Smooth muscle cell (in vitro differentiated cells): ENCODE measurements around the gene IQCE. TPM values are rescaled to one million over a fixed set of nuclear protein-coding genes. Genes with fewer than 3 reads are reported as not detected.

ENCODE experiments used
- DNase-seq: peaks from one replicate; lab custom pipeline; 2025; ENCODE audit not compliant: unreplicated experiment; lab: John Stamatoyannopoulos, UW
- H2AFZ ChIP-seq: fragments of 200-600 bp; sonication (generic); 2 replicates; pipeline ENCODE4 v1.6.0; 2016; ENCODE audit warnings: antibody characterized with exemption, low read depth, mild to moderate bottlenecking
- H3F3A ChIP-seq: fragments of 200-600 bp; sonication (generic); 2 replicates; pipeline ENCODE4 v1.6.0; 2017; ENCODE audit warnings: antibody characterized with exemption, low read depth
- H3K27ac ChIP-seq: fragments of 200-600 bp; sonication (generic); 2 replicates; pipeline ENCODE4 v1.5.1; 2016; ENCODE audit warnings: low read depth, mild to moderate bottlenecking
- H3K27me3 ChIP-seq: fragments of 200-600 bp; sonication (generic); 2 replicates; pipeline ENCODE4 v1.6.1; 2016; ENCODE audit warnings: low read depth, mild to moderate bottlenecking
- H3K36me3 ChIP-seq: fragments of 200-600 bp; sonication (generic); 2 replicates; pipeline ENCODE4 v1.5.1; 2016; ENCODE audit warnings: low read depth
- H3K4me1 ChIP-seq: fragments of 200-600 bp; sonication (generic); 2 replicates; pipeline ENCODE4 v1.5.1; 2016; ENCODE audit warnings: low read depth
- H3K4me2 ChIP-seq: fragments of 200-600 bp; sonication (generic); 2 replicates; pipeline ENCODE4 v1.6.0; 2016; ENCODE audit warnings: mild to moderate bottlenecking
- H3K4me3 ChIP-seq: fragments of 200-600 bp; sonication (generic); 2 replicates; pipeline ENCODE4 v1.5.1; 2016; ENCODE audit warnings: mild to moderate bottlenecking
- H3K79me2 ChIP-seq: fragments of 200-600 bp; sonication (generic); 2 replicates; pipeline ENCODE4 v1.6.0; 2016; ENCODE audit warnings: low read depth, mild to moderate bottlenecking
- H3K9ac ChIP-seq: fragments of 200-600 bp; sonication (generic); 2 replicates; pipeline ENCODE4 v1.6.0; 2016; ENCODE audit warnings: low read depth
- H3K9me3 ChIP-seq: fragments of 200-600 bp; sonication (generic); replicated peaks from 2 replicates; pipeline ENCODE4 v1.5.1; 2016; ENCODE audit warnings: low read depth
- H4K20me1 ChIP-seq: fragments of 200-600 bp; sonication (generic); 2 replicates; pipeline ENCODE4 v1.6.0; 2016; ENCODE audit warnings: low read depth
- CTCF ChIP-seq: fragments of 200-600 bp; sonication (generic); IDR thresholded peaks from 2 replicates; pipeline ENCODE4 v1.5.1; 2017; ENCODE audit warnings: borderline replicate concordance, mild to moderate bottlenecking, antibody characterized with exemption; ENCODE audit not compliant: insufficient read depth, poor library complexity, severe bottlenecking
- WGBS: methylation state at CpG from one replicate; pipeline ENCODE4 v1.1.7; 2016; ENCODE audit warnings: low lambda C conversion rate; 5-methylcytosine and 5-hydroxymethylcytosine counted together
- polyA plus RNA-seq: library from polyadenylated mRNA; unstranded; fragments of >200 nt; fragmentation: Nextera tagmentation; extraction: Ambion mirVana; gene quantifications from 2 replicates; pipeline ENCODE4 v1.2.1, GENCODE V29; 2016
- total RNA-seq: library from RNA; depleted of rRNA; stranded (reverse); fragments of >200 nt; gene quantifications from 2 replicates; pipeline ENCODE4 v1.2.3, GENCODE V29; 2014

The IQCE gene
- total and polyA plus RNA-seq, 2 experiments from 2014 or later = 5.8 to 12.7 TPM

GRCh38 chr7:2576742-2577491 lies 18.1 kb downstream of the IQCE start:
- no peak overlapping the region for H2AFZ ChIP-seq
- no peaks in the 10 kb centered on the region for H3K9me3 ChIP-seq
- H3K27me3 ChIP-seq = no peaks in the 10 kb centered on the region
- 94% methylated on average over 44 of the region's 56 CpGs for WGBS
- H3K4me2 ChIP-seq = no peak overlapping the region
- no peaks in the 10 kb centered on the region for H3K79me2 ChIP-seq
- no peak overlapping the region for H3K27ac ChIP-seq
- H3K36me3 ChIP-seq = no peaks in the 10 kb centered on the region
- H4K20me1 ChIP-seq = peaks cover 8% of the 10 kb centered on the region
- peaks cover 2% of the 10 kb centered on the region for H3F3A ChIP-seq
- no peak for TF ChIP-seq CTCF
- no peak overlapping the region for H3K9ac ChIP-seq
- no peak overlapping the region for H3K4me3 ChIP-seq
- no peak for DNase-seq
- peaks cover 10% of the 10 kb centered on the region for H3K4me1 ChIP-seq

GRCh38 chr7:2577914-2578680 lies 19.3 kb downstream of the IQCE start:
- no peaks in the 10 kb centered on the region for H3K27me3 ChIP-seq
- no peak overlapping the region for H3K4me2 ChIP-seq
- no peak overlapping the region for H3K27ac ChIP-seq
- DNase-seq = no peak
- no peak overlapping the region for H3K4me3 ChIP-seq
- H3K4me1 ChIP-seq = peaks cover 7% of the 10 kb centered on the region
- H3K36me3 ChIP-seq = no peaks in the 10 kb centered on the region
- H3F3A ChIP-seq = no peaks in the 10 kb centered on the region
- 97% methylated on average over 37 of the region's 73 CpGs for WGBS
- no peaks in the 10 kb centered on the region for H3K9me3 ChIP-seq
- no peaks in the 10 kb centered on the region for H3K79me2 ChIP-seq
- no peak overlapping the region for H3K9ac ChIP-seq
- no peak overlapping the region for H2AFZ ChIP-seq
- TF ChIP-seq CTCF = no peak
- H4K20me1 ChIP-seq = peaks cover 8% of the 10 kb centered on the region

- no peak overlapping the region for H3K27ac ChIP-seq
- no peak for TF ChIP-seq CTCF
- 95% methylated on average over 11 of the region's 11 CpGs for WGBS
- no peak overlapping the region for H3K9ac ChIP-seq
- no peaks in the 10 kb centered on the region for H3K9me3 ChIP-seq
- no peaks in the 10 kb centered on the region for H3K79me2 ChIP-seq
- H4K20me1 ChIP-seq = peaks cover 2% of the 10 kb centered on the region
- no peaks in the 10 kb centered on the region for H3K4me1 ChIP-seq
- no peaks in the 10 kb centered on the region for H3K27me3 ChIP-seq
- no peaks in the 10 kb centered on the region for H3K36me3 ChIP-seq
- no peak for DNase-seq
- H3F3A ChIP-seq = no peaks in the 10 kb centered on the region
- no peak overlapping the region for H3K4me2 ChIP-seq
- no peak overlapping the region for H3K4me3 ChIP-seq
- no peak overlapping the region for H2AFZ ChIP-seq
These were observed 21.9 kb downstream of the IQCE start for GRCh38 chr7:2580636-2581035.
